HCT116 (cell line): ENCODE data around the gene SART1. TPM values are rescaled to one million over a fixed set of nuclear protein-coding genes. Genes with fewer than 3 reads are reported as not detected.
A peak's percentile ranks its signal among the peaks of the same experiment; 100 is the strongest.

Experiments
- ATAC-seq: fragments of 200-7000 bp; cut with Tn5 transposase; 2 replicates; pipeline ENCODE4 v1.9.1; 2020; ENCODE audit warnings: mild to moderate bottlenecking, moderate library complexity
- BruUV-seq: library from RNA; stranded (reverse); fragments of 400-500 nt; replicated peaks from 2 replicates; lab custom pipeline; 2021; lab: Mats Ljungman, UMichigan
- CTCF ChIA-PET: fragments of 300-600 bp; sonication (Branson Sonifier 250); formaldehyde crosslinking; loops from one replicate; lab custom pipeline; 2021; ENCODE audit warnings: antibody characterized with exemption; lab: Charles Lee
- POLR2A ChIA-PET: fragments of 300-600, 350-600 bp; sonication (Branson Sonifier 250); formaldehyde crosslinking; loops from one replicate; lab custom pipeline; 2021; ENCODE audit warnings: antibody characterized with exemption; lab: Charles Lee
- RAD21 ChIA-PET, 2 experiments: fragments of 300-600 bp; sonication (Branson Sonifier 250); formaldehyde crosslinking; loops; one replicate each; lab custom pipeline; 2023; ENCODE audit warnings: low total read pairs in 2 of 2; ENCODE audit not compliant: uncharacterized antibody in 2 of 2, unreplicated experiment in 2 of 2, low non-redundant PET in 1 of 2; lab: Charles Lee
- DNase-seq: peaks from one replicate; pipeline ENCODE4 v3.0.0-alpha.2; 2010; ENCODE audit warnings: low read depth, low spot score
- H2AFZ ChIP-seq: fragments of 200-600 bp; shearing (Covaris generic), sonication (generic); 2 replicates; pipeline ENCODE4 v1.6.1; 2017; ENCODE audit warnings: low read depth, mixed run types, mixed read lengths, antibody characterized with exemption, low read length; ENCODE audit not compliant: poor library complexity, severe bottlenecking
- H3K27ac ChIP-seq: 2 replicates; pipeline ENCODE4 v1.5.1; 2012; ENCODE audit warnings: low read depth, low read length
- H3K27me3 ChIP-seq: fragments of 200-600 bp; sonication (generic); 2 replicates; pipeline ENCODE4 v1.6.1; 2016; ENCODE audit warnings: mixed run types, low read length, mixed read lengths; ENCODE audit not compliant: insufficient read depth
- H3K36me3 ChIP-seq, 2 experiments: fragments of 200-500 bp in 1 of 2; fragments of 200-600 bp in 1 of 2; sonication (Bioruptor generic) in 1 of 2; sonication (generic) in 1 of 2; 2 replicates each; pipeline versions ENCODE4 v1.5.1 to v1.6.1; 2014 to 2016; ENCODE audit warnings: low read length in 2 of 2, inconsistent platforms in 1 of 2, mixed read lengths in 1 of 2, mixed run types in 1 of 2; ENCODE audit not compliant: insufficient read depth in 2 of 2, control insufficient read depth in 1 of 2
- H3K4me1 ChIP-seq, 2 experiments: fragments of 200-600 bp in 1 of 2; sonication (generic) in 1 of 2; 2 replicates each; pipeline versions ENCODE4 v1.5.1 to v1.6.1; 2012 to 2017; ENCODE audit warnings: low read length in 2 of 2, inconsistent platforms in 1 of 2, mild to moderate bottlenecking in 1 of 2, mixed read lengths in 1 of 2, mixed run types in 1 of 2, moderate library complexity in 1 of 2; ENCODE audit not compliant: insufficient read depth in 2 of 2, control insufficient read depth in 1 of 2
- H3K4me2 ChIP-seq: fragments of 200-600 bp; sonication (generic); 2 replicates; pipeline ENCODE4 v1.6.1; 2017; ENCODE audit warnings: mixed run types, low read length, mixed read lengths
- H3K4me3 ChIP-seq, 2 experiments: fragments of 200-600 bp in 1 of 2; sonication (generic) in 1 of 2; replicated peaks in 1 of 2; 2 replicates each; pipeline ENCODE4 v1.5.1; 2011 to 2016; ENCODE audit warnings: low read length in 2 of 2, control low read depth in 1 of 2, low read depth in 1 of 2, mild to moderate bottlenecking in 1 of 2, mixed read lengths in 1 of 2, mixed run types in 1 of 2
- H3K79me2 ChIP-seq: fragments of 200-600 bp; sonication (generic); 2 replicates; pipeline ENCODE4 v1.6.1; 2017; ENCODE audit warnings: mild to moderate bottlenecking, mixed run types, low read length, moderate library complexity, mixed read lengths; ENCODE audit not compliant: insufficient read depth
- H3K9ac ChIP-seq: fragments of 200-600 bp; sonication (generic); 2 replicates; pipeline ENCODE4 v1.6.1; 2016; ENCODE audit warnings: low read length, mixed read lengths
- H3K9me2 ChIP-seq: fragments of 200-600 bp; sonication (generic), shearing (Covaris generic); 2 replicates; pipeline ENCODE4 v1.6.1; 2017; ENCODE audit warnings: mixed run types, mild to moderate bottlenecking, moderate library complexity; ENCODE audit not compliant: insufficient read depth
- H3K9me3 ChIP-seq, 2 experiments: fragments of 200-500 bp in 1 of 2; fragments of 200-600 bp in 1 of 2; sonication (Bioruptor generic) in 1 of 2; sonication (generic) in 1 of 2; 2 replicates each; pipeline ENCODE4 v1.6.1; 2014 to 2017; ENCODE audit warnings: low read length in 2 of 2, mixed read lengths in 2 of 2, inconsistent platforms in 1 of 2, low read depth in 1 of 2, mild to moderate bottlenecking in 1 of 2, mixed run types in 1 of 2, moderate library complexity in 1 of 2; ENCODE audit not compliant: control insufficient read depth in 1 of 2, insufficient read depth in 1 of 2
- H4K20me1 ChIP-seq: fragments of 200-600 bp; sonication (generic), shearing (Covaris generic); 2 replicates; pipeline ENCODE4 v1.6.1; 2017; ENCODE audit warnings: mixed run types, mild to moderate bottlenecking, moderate library complexity; ENCODE audit not compliant: insufficient read depth
- ATF3 ChIP-seq: IDR thresholded peaks from 2 replicates; pipeline ENCODE4 v1.6.1; 2012
- CEBPB ChIP-seq: IDR thresholded peaks from 2 replicates; pipeline ENCODE4 v1.6.1; 2012; ENCODE audit warnings: low read depth
- EGR1 ChIP-seq: IDR thresholded peaks from 2 replicates; pipeline ENCODE4 v1.6.1; 2012; ENCODE audit warnings: low read depth
- EZH2 ChIP-seq: fragments of 200-600 bp; sonication (generic); IDR thresholded peaks from 2 replicates; pipeline ENCODE4 v1.6.1; 2017; ENCODE audit warnings: antibody characterized with exemption, mixed run types
- POLR2A ChIP-seq: IDR thresholded peaks from 2 replicates; pipeline ENCODE4 v1.7.0; 2011; ENCODE audit warnings: borderline replicate concordance; ENCODE audit not compliant: insufficient read depth, insufficient read length; ENCODE audit errors: extremely low read depth
- POLR2AphosphoS5 ChIP-seq: IDR thresholded peaks from 2 replicates; pipeline ENCODE4 v1.6.1; 2011; ENCODE audit warnings: mild to moderate bottlenecking, low read depth, low read length, moderate library complexity
- REST ChIP-seq: IDR thresholded peaks from 2 replicates; pipeline ENCODE4 v1.6.1; 2012; ENCODE audit warnings: low read depth
- SRF ChIP-seq: IDR thresholded peaks from 2 replicates; pipeline ENCODE4 v1.6.1; 2012; ENCODE audit warnings: low read depth
- TCF7L2 ChIP-seq: IDR thresholded peaks from 2 replicates; pipeline ENCODE4 v1.7.0; 2011; ENCODE audit warnings: borderline replicate concordance, inconsistent platforms; ENCODE audit not compliant: insufficient read depth, insufficient read length; ENCODE audit errors: extremely low read depth
- YY1 ChIP-seq: IDR thresholded peaks from 2 replicates; pipeline ENCODE4 v1.6.1; 2011; ENCODE audit warnings: low read length, low read depth, moderate library complexity, mild to moderate bottlenecking; ENCODE audit not compliant: insufficient replicate concordance; ENCODE audit errors: extremely low read depth
- ZBTB33 ChIP-seq: IDR thresholded peaks from 2 replicates; pipeline ENCODE4 v1.6.1; 2011; ENCODE audit warnings: mild to moderate bottlenecking, low read length, moderate library complexity; ENCODE audit not compliant: insufficient replicate concordance; ENCODE audit errors: extremely low read depth
- ZFX ChIP-seq: fragments of 450-650 bp; IDR thresholded peaks from 2 replicates; pipeline ENCODE4 v1.6.1; 2017
- ZNF274 ChIP-seq: fragments of 200-500 bp; sonication (Bioruptor generic); IDR thresholded peaks from 2 replicates; pipeline ENCODE4 v1.6.1; 2014; ENCODE audit warnings: mild to moderate bottlenecking, low read depth, low read length, inconsistent platforms
- intact Hi-C: fragments of 100-400 bp; cut with micrococcal nuclease; formaldehyde crosslinking; loops from 2 replicates; pipeline ENCODE4 v1.10.0; 2022
- total RNA-seq: library from RNA; stranded (reverse); gene quantifications from one replicate; pipeline ENCODE4 v1.2.1, GENCODE V29; 2021; ENCODE audit not compliant: unreplicated experiment

SART1 gene
- total RNA-seq, 1 experiment from 2014 or later = 47.9 TPM

- Histone ChIP-seq H3K9me3 (no peaks in the 10 kb centered on the region), H3K27ac (peak overlapping the region; percentile 81), H3K9ac (peak overlapping the region; percentile 96), H3K79me2 (peaks cover 41% of the 10 kb centered on the region), H4K20me1 (no peaks in the 10 kb centered on the region), H3K4me1 (peaks cover 8 to 21% of the 10 kb centered on the region in 2 experiments; a peak in 3 of 4 replicates), H3K36me3 (peaks cover 10 to 21% of the 10 kb centered on the region in 2 experiments; a peak in 3 of 4 replicates), H2AFZ (no peak overlapping the region), H3K27me3 (no peaks in the 10 kb centered on the region), H3K4me3 (peak overlapping the region; percentile 76), H3K4me2 (peak overlapping the region; percentile 87), H3K9me2 (no peaks in the 10 kb centered on the region)
- BruUV-seq = no TSS peak
- no peak for TF ChIP-seq TCF7L2
- no peak for TF ChIP-seq SRF
- no peak for TF ChIP-seq REST
- TF ChIP-seq EZH2 = no peak
- TF ChIP-seq ZBTB33 = no peak
- no peak for TF ChIP-seq CEBPB
- TF ChIP-seq YY1 = no peak
- no peak for TF ChIP-seq EGR1
- TF ChIP-seq ATF3 = no peak
- TF ChIP-seq ZFX = no peak
- no peak for TF ChIP-seq ZNF274
- TF ChIP-seq POLR2AphosphoS5 = no peak
- no peak for TF ChIP-seq POLR2A
- RAD21 ChIA-PET = interaction anchor here in 1 of 2 experiments (1.2 kb wide), 1 partner anchor 73 kb away, joined by 4 read pairs; the partner anchor contains the start of gene FIBP
- POLR2A ChIA-PET = no interaction called here
- peak; percentile 41 for ATAC-seq
- no peak for DNase-seq
- intact Hi-C loops = loop anchor here (2.0 kb wide), 1 partner anchor 72 kb away; the partner anchor contains the start of gene FIBP
- CTCF ChIA-PET = no interaction called here
Observed at GRCh38 chr11:65960824-65961266, 689 bp upstream of the SART1 start.
